GM23338 (cell line): ENCODE measurements around the gene SLC1A6. TPM values are rescaled to one million over a fixed set of nuclear protein-coding genes. Genes with fewer than 3 reads are reported as not detected.

Source experiments
- ATAC-seq: fragments of 200-7000 bp; cut with Tn5 transposase; 3 replicates; pipeline ENCODE4 v1.9.1; 2020
- DNase-seq: peaks from one replicate; pipeline ENCODE4 v3.0.0-alpha.2; 2015; ENCODE audit warnings: low spot score
- H2AFZ ChIP-seq: fragments of 200-600 bp; sonication (generic); 2 replicates; pipeline ENCODE4 v1.8.0; 2016; ENCODE audit warnings: antibody characterized with exemption, mild to moderate bottlenecking, moderate library complexity
- H3F3A ChIP-seq: fragments of 200-600 bp; sonication (generic); replicated peaks from 2 replicates; pipeline ENCODE4 v1.8.0; 2017; ENCODE audit warnings: antibody characterized with exemption, mixed run types, low read depth
- H3K27ac ChIP-seq: fragments of 200-600 bp; sonication (generic); 2 replicates; pipeline ENCODE4 v1.6.1; 2016; ENCODE audit warnings: low read depth
- H3K27me3 ChIP-seq: fragments of 200-600 bp; sonication (generic); 2 replicates; pipeline ENCODE4 v1.8.0; 2016; ENCODE audit warnings: mild to moderate bottlenecking, mixed run types, moderate library complexity; ENCODE audit not compliant: insufficient read depth
- H3K36me3 ChIP-seq: fragments of 200-600 bp; sonication (generic); 2 replicates; pipeline ENCODE4 v1.8.0; 2016; ENCODE audit warnings: mild to moderate bottlenecking; ENCODE audit not compliant: insufficient read depth
- H3K4me1 ChIP-seq: fragments of 200-600 bp; sonication (generic); 2 replicates; pipeline ENCODE4 v1.8.0; 2016; ENCODE audit warnings: mild to moderate bottlenecking, moderate library complexity; ENCODE audit not compliant: insufficient read depth
- H3K4me2 ChIP-seq: fragments of 200-600 bp; sonication (generic); 2 replicates; pipeline ENCODE4 v1.7.1; 2017; ENCODE audit warnings: mixed run types
- H3K4me3 ChIP-seq: fragments of 200-600 bp; sonication (generic); 2 replicates; pipeline ENCODE4 v1.6.1; 2016; ENCODE audit warnings: mixed run types
- H3K79me2 ChIP-seq: fragments of 200-600 bp; sonication (generic); replicated peaks from 2 replicates; pipeline ENCODE4 v1.8.0; 2017; ENCODE audit warnings: mild to moderate bottlenecking; ENCODE audit not compliant: insufficient read depth
- H3K9me2 ChIP-seq: fragments of 200-600 bp; sonication (generic); 2 replicates; pipeline ENCODE4 v1.8.0; 2017; ENCODE audit not compliant: insufficient read depth
- H4K20me1 ChIP-seq: fragments of 200-600 bp; sonication (generic); replicated peaks from 2 replicates; pipeline ENCODE4 v1.8.0; 2017; ENCODE audit warnings: mild to moderate bottlenecking; ENCODE audit not compliant: insufficient read depth
- H3K27ac Mint-ChIP-seq: 2 replicates; pipeline ENCODE4 v1.8.0; 2020; ENCODE audit warnings: inconsistent platforms, mild to moderate bottlenecking, moderate library complexity, mixed read lengths
- H3K27me3 Mint-ChIP-seq: 3 replicates; pipeline ENCODE4 v1.8.0; 2022; ENCODE audit warnings: low read depth, mild to moderate bottlenecking, moderate library complexity, mixed read lengths, inconsistent platforms; ENCODE audit not compliant: insufficient read depth, poor library complexity
- H3K36me3 Mint-ChIP-seq: 3 replicates; pipeline ENCODE4 v1.8.0; 2021; ENCODE audit warnings: low read depth, mild to moderate bottlenecking, inconsistent platforms, moderate library complexity, mixed read lengths
- H3K4me1 Mint-ChIP-seq: 3 replicates; pipeline ENCODE4 v1.8.0; 2020; ENCODE audit warnings: mild to moderate bottlenecking, inconsistent platforms, mixed read lengths
- H3K4me3 Mint-ChIP-seq: 3 replicates; pipeline ENCODE4 v1.8.0; 2021; ENCODE audit warnings: moderate library complexity, mild to moderate bottlenecking, inconsistent platforms, mixed read lengths
- H3K9me3 Mint-ChIP-seq: 3 replicates; pipeline ENCODE4 v1.8.0; 2020; ENCODE audit warnings: moderate library complexity, mild to moderate bottlenecking, inconsistent platforms, mixed read lengths
- NANOG ChIP-seq: IDR thresholded peaks from 2 replicates; pipeline ENCODE4 v1.6.1; 2016; ENCODE audit warnings: antibody characterized with exemption, borderline replicate concordance
- POLR2AphosphoS5 ChIP-seq: IDR thresholded peaks from 2 replicates; pipeline ENCODE4 v1.6.1; 2016; ENCODE audit warnings: antibody characterized with exemption, low read depth
- ZNF114 ChIP-seq: fragments of 250-450 bp; sonication (Bioruptor Pico); IDR thresholded peaks from 2 replicates; pipeline ENCODE4 v1.5.0; 2020; ENCODE audit warnings: mild to moderate bottlenecking, moderate library complexity
- ZNF331 ChIP-seq: fragments of 250-450 bp; sonication (Bioruptor Pico); IDR thresholded peaks from 2 replicates; pipeline ENCODE4 v1.5.0; 2020; ENCODE audit warnings: low read depth, mild to moderate bottlenecking, moderate library complexity
- ZNF462 ChIP-seq: fragments of 250-450 bp; sonication (Bioruptor Pico); IDR thresholded peaks from 2 replicates; pipeline ENCODE4 v1.5.0; 2020; ENCODE audit warnings: mild to moderate bottlenecking, moderate library complexity
- polyA plus RNA-seq: library from polyadenylated mRNA; unstranded; fragments of >200 nt; fragmentation: Nextera tagmentation; extraction: Ambion mirVana; gene quantifications from 2 replicates; pipeline ENCODE4 v1.2.1, GENCODE V29; 2016
- total RNA-seq: library from RNA; depleted of rRNA; stranded (reverse); fragments of >200 nt; shearing (Covaris generic); gene quantifications from 2 replicates; pipeline ENCODE4 v1.2.3, GENCODE V29; 2014
- TF ChIP-seq, protein P1 (sequence below): IDR thresholded peaks from one replicate; pipeline ENCODE4 v1.6.1; 2018; ENCODE audit warnings: antibody characterized with exemption; ENCODE audit not compliant: unreplicated experiment

Gene SLC1A6
- total and polyA plus RNA-seq, 2 experiments from 2014 or later, result 12.6 to 37.3 TPM

GRCh38 chr19:14997981-14998380 is 18.3 kb upstream of the SLC1A6 start:
- no peaks in the 10 kb centered on the region for H3K36me3 Mint-ChIP-seq
- no peaks in the 10 kb centered on the region for H3K9me2 ChIP-seq

DNA sequence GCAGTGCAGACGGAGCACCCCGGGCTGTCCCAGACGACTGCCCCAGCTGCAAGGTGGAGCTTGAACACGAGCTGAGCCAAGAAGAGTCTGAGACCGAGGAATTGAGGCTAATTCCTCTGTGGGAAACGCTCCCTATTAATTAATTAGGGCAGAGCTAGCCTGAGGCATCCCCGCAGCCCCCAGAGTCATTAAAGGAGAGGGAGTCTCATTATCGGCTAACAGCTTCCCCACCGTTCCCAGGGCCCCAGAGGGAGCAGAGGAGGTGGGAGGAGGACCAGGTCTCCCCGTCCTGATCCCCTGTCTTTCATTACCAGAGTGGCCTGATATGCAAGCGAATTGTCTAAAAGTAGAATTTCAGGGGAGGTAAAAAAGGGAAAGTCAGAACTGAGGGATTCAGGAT is 13.1 kb upstream of the SLC1A6 start:
- no peaks in the 10 kb centered on the region for H3K9me2 ChIP-seq
- no peaks in the 10 kb centered on the region for H3K36me3 ChIP-seq
- Mint-ChIP-seq H3K4me1 (no peaks in the 10 kb centered on the region), H3K9me3 (peaks cover 17% of the 10 kb centered on the region), H3K27me3 (peaks cover 1% of the 10 kb centered on the region), H3K27ac (no peak overlapping the region), H3K4me3 (no peak overlapping the region), H3K36me3 (no peaks in the 10 kb centered on the region)
- ATAC-seq (no peak), DNase-seq (no peak)
- no peaks in the 10 kb centered on the region for H4K20me1 ChIP-seq
- no peaks in the 10 kb centered on the region for H3K4me1 ChIP-seq
- no peak overlapping the region for H3K4me3 ChIP-seq
- 0 out of 2 replicates have a peak overlapping the region, but pooled peaks have one; percentile 28 for H2AFZ ChIP-seq
- no peaks in the 10 kb centered on the region for H3K27me3 ChIP-seq
- H3K27ac ChIP-seq, result no peak overlapping the region
- H3K79me2 ChIP-seq, result no peaks in the 10 kb centered on the region
- no peaks in the 10 kb centered on the region for H3F3A ChIP-seq
- H3K4me2 ChIP-seq, result no peak overlapping the region
- TF ChIP-seq NANOG (no peak), ZNF114 (no peak), ZNF462 (CRISPR knock-in tag) (no peak), POLR2AphosphoS5 (no peak), ZNF331 (no peak)
- TF ChIP-seq, protein P1, sequence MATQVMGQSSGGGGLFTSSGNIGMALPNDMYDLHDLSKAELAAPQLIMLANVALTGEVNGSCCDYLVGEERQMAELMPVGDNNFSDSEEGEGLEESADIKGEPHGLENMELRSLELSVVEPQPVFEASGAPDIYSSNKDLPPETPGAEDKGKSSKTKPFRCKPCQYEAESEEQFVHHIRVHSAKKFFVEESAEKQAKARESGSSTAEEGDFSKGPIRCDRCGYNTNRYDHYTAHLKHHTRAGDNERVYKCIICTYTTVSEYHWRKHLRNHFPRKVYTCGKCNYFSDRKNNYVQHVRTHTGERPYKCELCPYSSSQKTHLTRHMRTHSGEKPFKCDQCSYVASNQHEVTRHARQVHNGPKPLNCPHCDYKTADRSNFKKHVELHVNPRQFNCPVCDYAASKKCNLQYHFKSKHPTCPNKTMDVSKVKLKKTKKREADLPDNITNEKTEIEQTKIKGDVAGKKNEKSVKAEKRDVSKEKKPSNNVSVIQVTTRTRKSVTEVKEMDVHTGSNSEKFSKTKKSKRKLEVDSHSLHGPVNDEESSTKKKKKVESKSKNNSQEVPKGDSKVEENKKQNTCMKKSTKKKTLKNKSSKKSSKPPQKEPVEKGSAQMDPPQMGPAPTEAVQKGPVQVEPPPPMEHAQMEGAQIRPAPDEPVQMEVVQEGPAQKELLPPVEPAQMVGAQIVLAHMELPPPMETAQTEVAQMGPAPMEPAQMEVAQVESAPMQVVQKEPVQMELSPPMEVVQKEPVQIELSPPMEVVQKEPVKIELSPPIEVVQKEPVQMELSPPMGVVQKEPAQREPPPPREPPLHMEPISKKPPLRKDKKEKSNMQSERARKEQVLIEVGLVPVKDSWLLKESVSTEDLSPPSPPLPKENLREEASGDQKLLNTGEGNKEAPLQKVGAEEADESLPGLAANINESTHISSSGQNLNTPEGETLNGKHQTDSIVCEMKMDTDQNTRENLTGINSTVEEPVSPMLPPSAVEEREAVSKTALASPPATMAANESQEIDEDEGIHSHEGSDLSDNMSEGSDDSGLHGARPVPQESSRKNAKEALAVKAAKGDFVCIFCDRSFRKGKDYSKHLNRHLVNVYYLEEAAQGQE, result no peak

More at GRCh38 chr19:14997981-14998380, 18.3 kb upstream of the SLC1A6 start:
- Mint-ChIP-seq H3K27me3 (peaks cover 6% of the 10 kb centered on the region), H3K9me3 (peaks cover 47% of the 10 kb centered on the region), H3K4me1 (no peaks in the 10 kb centered on the region), H3K27ac (no peak overlapping the region), H3K4me3 (no peak overlapping the region)
- Histone ChIP-seq H3K4me2 (no peak overlapping the region), H3K4me1 (no peaks in the 10 kb centered on the region), H3K27me3 (no peaks in the 10 kb centered on the region), H4K20me1 (no peaks in the 10 kb centered on the region), H2AFZ (no peak overlapping the region), H3K4me3 (no peak overlapping the region), H3K27ac (no peak overlapping the region), H3K79me2 (no peaks in the 10 kb centered on the region), H3K36me3 (no peaks in the 10 kb centered on the region), H3F3A (no peaks in the 10 kb centered on the region)
- ATAC-seq (no peak), DNase-seq (no peak)
- TF ChIP-seq, protein P1, result no peak
